ENCODE data around the gene CHRM2.
A peak's percentile ranks its signal among the peaks of the same experiment; 100 is the strongest.
"Not testable (repeated sequence)": the region's sequence is repeated elsewhere in the genome, so short reads cannot be mapped to it uniquely, and the experiment has no call there.

The CHRM2 gene

GRCh38 chr7:136868496-136869000, at the start of gene CHRM2:
CHRM2 (plus strand) TSS chr7:136868652; CDS start chr7:137014866, 146,214 bp downstream.
- DNase-seq, result no peak

GRCh38 chr7:136831398-136831797, 37.1 kb upstream of the CHRM2 start:
- in situ Hi-C loops (cut with HindIII; ENCODE audit: low pct_ligation_motif_present, low pct_unique_long_range_greater_than_20kb, low sequenced_read_pairs); DNase-seq: not testable (repeated sequence)

More at GRCh38 chr7:136868496-136869000, at the start of gene CHRM2:
- in situ Hi-C loops (cut with HindIII; ENCODE audit: low pct_ligation_motif_present, low pct_unique_long_range_greater_than_20kb, low sequenced_read_pairs), result no loop called here

DNA sequence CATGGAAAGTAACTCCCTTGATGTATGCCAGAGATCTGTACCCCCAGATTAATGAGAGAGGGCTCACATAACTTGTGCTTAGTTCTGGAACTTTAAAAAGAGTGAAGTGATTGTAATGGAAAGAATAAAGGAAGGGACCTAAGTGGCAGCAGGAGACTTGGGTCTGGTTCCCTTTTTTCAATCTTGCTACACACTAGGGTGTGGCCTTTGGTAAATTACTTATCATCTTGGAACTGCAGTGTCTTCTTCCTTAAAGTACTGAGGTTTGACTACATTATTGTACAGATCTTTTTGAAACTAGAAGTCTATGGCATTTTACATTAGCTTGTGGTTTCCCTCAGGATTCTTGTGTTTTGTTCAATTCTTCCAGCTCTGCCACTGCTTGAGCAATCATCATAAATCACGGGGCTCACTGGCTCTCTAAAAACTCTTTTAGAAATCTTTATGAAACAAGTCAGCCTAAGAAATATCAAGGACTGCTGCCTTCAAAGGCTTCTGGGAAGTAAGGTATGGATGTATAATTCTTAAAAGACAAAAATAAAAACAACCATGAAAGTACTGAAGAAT, 22.5 kb upstream of the CHRM2 start:
- no peak for DNase-seq
- in situ Hi-C loops (cut with HindIII; ENCODE audit: low pct_ligation_motif_present, low pct_unique_long_range_greater_than_20kb, low sequenced_read_pairs), result no loop called here

GRCh38 chr7:136847858-136848257, 20.6 kb upstream of the CHRM2 start:
- in situ Hi-C loops (cut with HindIII; ENCODE audit: low pct_ligation_motif_present, low pct_unique_long_range_greater_than_20kb, low sequenced_read_pairs), result no loop called here
- DNase-seq, result no peak

DNA sequence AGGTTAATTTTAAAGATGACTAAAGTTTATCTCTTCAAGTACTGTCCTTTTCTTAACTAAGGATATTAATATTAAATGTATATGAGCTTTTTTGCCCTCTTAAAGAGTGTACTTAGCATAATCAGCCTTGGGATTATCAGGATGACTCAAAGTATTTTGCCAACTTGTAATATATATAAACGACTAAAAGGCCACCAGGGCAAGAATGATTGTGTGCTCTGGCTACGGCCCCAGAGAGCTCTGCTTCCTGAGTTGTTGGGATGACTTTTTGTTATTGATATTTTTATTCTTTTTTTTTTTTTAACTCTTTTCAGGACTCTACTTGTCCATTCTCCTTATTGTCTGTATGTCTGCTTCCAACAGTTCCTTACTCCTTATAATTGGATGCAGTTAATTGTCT, 14.8 kb upstream of the CHRM2 start:
- DNase-seq, result no peak
- in situ Hi-C loops (cut with HindIII; ENCODE audit: low pct_ligation_motif_present, low pct_unique_long_range_greater_than_20kb, low sequenced_read_pairs), result no loop called here

GRCh38 chr7:136857573-136857972, 10.9 kb upstream of the CHRM2 start:
- peak; percentile 61 for DNase-seq
- in situ Hi-C loops (cut with HindIII; ENCODE audit: low pct_ligation_motif_present, low pct_unique_long_range_greater_than_20kb, low sequenced_read_pairs), result no loop called here

DNA sequence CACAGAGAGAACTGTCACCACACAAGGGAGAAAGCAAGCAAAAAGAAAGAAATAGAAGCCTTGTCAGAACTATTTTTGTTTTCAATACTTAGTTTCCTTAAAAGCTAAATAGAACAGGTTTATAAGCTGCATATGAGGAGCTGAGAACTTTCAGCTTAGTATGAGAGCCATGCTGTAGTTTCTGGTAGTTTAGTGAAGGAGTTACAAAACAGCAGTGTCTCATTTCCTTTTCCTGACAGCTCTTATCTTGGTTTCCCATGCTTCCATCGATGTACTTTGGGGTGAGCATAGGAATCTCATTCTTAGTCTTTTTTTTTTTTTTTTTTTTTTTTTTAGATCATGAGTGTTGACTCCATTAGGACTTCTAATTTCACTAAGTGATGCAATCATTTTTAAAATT, 8.6 kb upstream of the CHRM2 start:
- no peak for DNase-seq

DNA sequence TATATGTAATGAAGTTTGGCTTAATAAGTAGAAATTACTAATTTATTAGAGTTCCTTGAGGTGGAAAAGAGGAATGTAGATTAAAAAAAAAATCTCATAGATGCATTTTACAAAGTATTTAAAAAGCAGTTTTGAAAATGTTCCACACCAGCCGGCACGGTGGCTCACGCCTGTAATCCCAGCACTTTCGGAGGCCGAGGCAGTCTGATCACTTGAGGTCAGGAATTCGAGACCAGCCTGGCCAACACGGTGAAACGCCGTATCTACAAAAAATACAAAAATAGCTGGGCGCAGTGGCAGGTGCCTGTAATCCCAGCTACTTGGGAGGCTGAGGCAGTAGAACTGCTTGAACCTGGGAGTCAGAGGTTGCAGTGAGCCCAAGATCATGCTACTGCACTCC, 3.2 kb upstream of the CHRM2 start:
- in situ Hi-C loops (cut with HindIII; ENCODE audit: low pct_ligation_motif_present, low pct_unique_long_range_greater_than_20kb, low sequenced_read_pairs), result no loop called here

More for the DNA sequence above, 8.6 kb upstream of the CHRM2 start:
- in situ Hi-C loops (cut with HindIII; ENCODE audit: low pct_ligation_motif_present, low pct_unique_long_range_greater_than_20kb, low sequenced_read_pairs), result no loop called here

DNA sequence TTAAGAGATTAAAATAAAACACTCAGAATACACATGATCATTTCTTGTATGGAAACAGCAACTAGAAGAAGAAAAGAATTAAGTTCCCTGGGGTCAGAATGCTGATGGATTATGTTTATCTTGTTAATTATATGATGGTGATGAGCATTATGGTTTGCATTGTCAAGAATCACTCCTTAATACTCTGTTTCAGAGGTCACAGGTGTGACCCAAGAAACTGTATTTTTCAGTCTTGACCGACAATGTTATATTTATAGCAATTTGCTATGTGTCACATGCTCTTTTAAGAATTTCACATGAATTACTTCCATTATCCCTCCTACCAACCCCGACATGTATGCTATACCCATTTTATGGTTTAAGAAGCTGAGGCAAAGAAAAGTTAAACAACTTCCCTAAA, 2.7 kb upstream of the CHRM2 start:
- in situ Hi-C loops (cut with HindIII; ENCODE audit: low pct_ligation_motif_present, low pct_unique_long_range_greater_than_20kb, low sequenced_read_pairs), result no loop called here
- no peak for DNase-seq

More for the DNA sequence above, 3.2 kb upstream of the CHRM2 start:
- no peak for DNase-seq

GRCh38 chr7:136869001-136869961, 829 bp downstream of the CHRM2 start:
- DNase-seq, result no peak
- in situ Hi-C loops (cut with HindIII; ENCODE audit: low pct_ligation_motif_present, low pct_unique_long_range_greater_than_20kb, low sequenced_read_pairs), result no loop called here

DNA sequence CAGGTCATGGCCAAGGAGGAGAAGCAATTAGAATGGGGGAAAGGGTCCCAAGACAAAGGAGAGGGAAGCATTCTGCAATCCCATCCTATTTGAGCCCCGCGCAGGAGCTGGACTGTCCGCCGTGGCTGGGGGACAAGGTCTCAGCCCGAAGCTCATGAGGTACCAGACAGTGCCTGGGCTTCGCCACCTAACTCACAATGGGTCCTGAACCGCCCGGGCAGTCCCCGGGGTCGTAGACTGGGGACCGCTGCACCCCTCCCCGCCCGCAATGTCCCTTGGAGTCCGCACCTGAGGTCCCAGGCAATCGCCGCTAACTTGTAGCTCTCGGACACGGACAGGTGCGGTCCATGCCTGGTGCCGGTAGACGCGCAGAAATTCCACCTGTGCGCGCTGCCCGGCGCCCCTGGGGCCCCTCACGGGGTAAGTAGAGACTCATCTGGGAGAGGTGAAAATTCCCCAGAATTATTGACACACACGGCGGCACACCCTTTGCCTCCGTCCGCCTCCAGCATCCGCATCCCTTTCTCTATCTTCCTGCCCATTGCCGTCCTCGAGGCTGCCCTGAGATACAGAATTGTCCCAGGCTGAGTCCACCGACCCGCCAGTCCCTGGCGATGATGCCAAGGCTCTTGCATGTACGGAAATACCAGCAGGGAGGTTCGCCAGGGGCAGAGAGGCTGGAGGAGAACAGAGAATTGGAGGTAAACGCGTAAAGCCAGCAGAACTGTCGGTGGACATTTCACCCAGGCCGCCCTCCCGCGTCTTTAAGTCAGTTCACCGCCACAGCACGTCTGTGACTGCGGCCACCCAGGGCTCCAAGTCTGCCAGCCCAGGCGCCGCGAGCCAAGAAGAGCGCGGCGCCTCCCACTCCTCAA, 1.8 kb downstream of the CHRM2 start:
- in situ Hi-C loops (cut with HindIII; ENCODE audit: low pct_ligation_motif_present, low pct_unique_long_range_greater_than_20kb, low sequenced_read_pairs), result no loop called here
- no peak for DNase-seq

- no peak for DNase-seq
- in situ Hi-C loops (cut with HindIII; ENCODE audit: low pct_ligation_motif_present, low pct_unique_long_range_greater_than_20kb, low sequenced_read_pairs), result no loop called here
Observed at GRCh38 chr7:136870866-136871487, 2.5 kb downstream of the CHRM2 start.

DNA sequence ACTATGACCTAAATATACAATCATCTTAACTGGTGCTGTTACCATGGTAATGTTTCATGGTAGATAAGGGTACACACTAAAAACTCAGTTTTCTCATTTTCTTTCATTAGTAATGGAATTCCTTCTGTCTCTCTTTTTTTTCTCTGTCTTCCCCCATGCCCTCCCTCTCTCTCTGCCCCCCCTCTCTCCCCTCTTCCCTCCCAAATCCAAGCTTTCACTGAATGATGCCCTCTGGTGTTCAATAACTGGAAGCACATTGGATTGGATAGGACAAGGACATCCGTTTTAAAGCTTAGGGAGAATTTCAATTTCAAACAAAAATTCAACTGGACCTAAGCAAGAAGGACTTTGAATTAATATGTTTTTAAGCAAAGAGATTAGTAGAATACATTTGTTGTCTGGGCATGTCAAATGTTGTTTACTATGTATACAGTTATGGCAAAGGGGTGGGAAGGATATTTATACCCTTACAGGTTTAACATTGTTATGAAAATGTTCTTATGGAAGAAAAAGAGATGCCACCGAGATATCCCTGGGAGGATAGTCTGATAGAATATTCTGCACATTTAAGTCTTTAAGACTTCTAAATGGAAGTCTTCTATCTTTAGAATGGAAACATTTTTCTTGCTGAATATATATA, 6.1 kb downstream of the CHRM2 start:
- peak; percentile 65 for DNase-seq
- in situ Hi-C loops (cut with HindIII; ENCODE audit: low pct_ligation_motif_present, low pct_unique_long_range_greater_than_20kb, low sequenced_read_pairs), result no loop called here

DNA sequence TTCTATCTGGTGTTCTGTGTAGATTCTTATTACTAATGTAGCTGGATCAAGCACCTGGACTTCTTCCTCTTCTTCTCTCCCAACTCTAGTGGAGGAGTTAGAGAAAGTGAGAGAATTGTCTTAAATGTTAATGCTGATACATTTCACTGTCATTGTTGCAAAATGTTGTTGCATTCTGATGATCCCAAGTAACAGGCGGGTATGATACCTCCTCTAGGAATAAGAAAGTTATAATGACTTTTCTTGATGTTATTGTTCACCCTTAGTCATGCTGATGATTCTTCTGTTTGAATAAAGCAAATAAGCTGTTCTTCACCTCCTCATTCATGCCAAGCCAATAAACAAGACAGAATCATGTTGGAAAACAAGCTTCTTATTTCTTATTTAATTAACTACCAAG, 9.1 kb downstream of the CHRM2 start:
- in situ Hi-C loops (cut with HindIII; ENCODE audit: low pct_ligation_motif_present, low pct_unique_long_range_greater_than_20kb, low sequenced_read_pairs), result no loop called here
- DNase-seq, result no peak

DNA sequence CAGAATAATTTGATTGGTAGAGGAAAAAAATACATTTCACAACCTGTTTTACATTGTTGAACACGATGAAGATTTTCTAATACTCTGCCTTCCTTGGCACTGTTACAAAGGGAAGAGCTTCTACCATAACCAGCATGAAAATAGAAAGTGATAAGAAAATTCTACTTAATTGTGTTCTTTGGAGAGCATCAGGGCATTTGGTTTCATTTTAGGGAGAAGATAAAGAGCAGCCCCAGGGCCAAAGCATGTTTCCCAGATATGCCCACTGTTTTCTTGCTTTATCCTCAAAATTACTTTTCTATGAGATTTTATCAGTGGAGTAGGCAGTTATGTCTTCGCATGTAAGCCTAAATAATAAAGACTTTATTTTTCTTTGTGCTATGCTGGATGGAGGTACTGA, 9.5 kb downstream of the CHRM2 start:
- in situ Hi-C loops (cut with HindIII; ENCODE audit: low pct_ligation_motif_present, low pct_unique_long_range_greater_than_20kb, low sequenced_read_pairs), result no loop called here

GRCh38 chr7:136878878-136879277, 10.4 kb downstream of the CHRM2 start:
- no peak for DNase-seq
- in situ Hi-C loops (cut with HindIII; ENCODE audit: low pct_ligation_motif_present, low pct_unique_long_range_greater_than_20kb, low sequenced_read_pairs), result no loop called here

More for the DNA sequence above, 9.5 kb downstream of the CHRM2 start:
- DNase-seq, result no peak

- no peak for DNase-seq
- in situ Hi-C loops (cut with HindIII; ENCODE audit: low pct_ligation_motif_present, low pct_unique_long_range_greater_than_20kb, low sequenced_read_pairs), result no loop called here
Observed at GRCh38 chr7:136883046-136883445, 14.6 kb downstream of the CHRM2 start.

- no peak for DNase-seq
- in situ Hi-C loops (cut with HindIII; ENCODE audit: low pct_ligation_motif_present, low pct_unique_long_range_greater_than_20kb, low sequenced_read_pairs), result no loop called here
Observed at GRCh38 chr7:136884492-136884891, 16.0 kb downstream of the CHRM2 start.

All from ACHN (cell line).